Activated CD8-positive, alpha-beta memory T cell treated with anti-CD3 and anti-CD28 coated beads, Interleukin-2, amount 50 U/mL, for 1 hour (primary cell): ENCODE data around the gene RNH1.

ENCODE experiments used
- DNase-seq: peaks from one replicate; pipeline ENCODE4 v3.0.0-alpha.2; 2020; ENCODE audit errors: extremely low read depth

The RNH1 gene

GRCh38 chr11:499201-500076, 7.6 kb downstream of the RNH1 start:
- DNase-seq = no peak

- DNase-seq = no peak
These were observed 8.5 kb downstream of the RNH1 start for GRCh38 chr11:498297-499181.

GRCh38 chr11:497565-498296, 9.3 kb downstream of the RNH1 start:
- DNase-seq = no peak

- no peak for DNase-seq
These were observed 10.0 kb downstream of the RNH1 start for GRCh38 chr11:496834-497564.

- DNase-seq = no peak
These were observed 11.5 kb downstream of the RNH1 start for GRCh38 chr11:495537-495931.

GRCh38 chr11:494761-495536, 12.1 kb downstream of the RNH1 start:
- DNase-seq = no peak

GRCh38 chr11:492427-493226, 14.4 kb downstream of the RNH1 start:
- no peak for DNase-seq

- no peak for DNase-seq
These were observed 15.7 kb downstream of the RNH1 start for GRCh38 chr11:491358-491757.

- no peak for DNase-seq
These were observed 16.1 kb downstream of the RNH1 start for GRCh38 chr11:490930-491260.

GRCh38 chr11:490186-490929, 16.7 kb downstream of the RNH1 start:
- DNase-seq = no peak

- no peak for DNase-seq
These were observed 17.3 kb downstream of the RNH1 start for GRCh38 chr11:489610-490185.

- no peak for DNase-seq
These were observed 18.1 kb downstream of the RNH1 start for GRCh38 chr11:488992-489391.

GRCh38 chr11:488579-488978, 18.5 kb downstream of the RNH1 start:
- DNase-seq = no peak

- no peak for DNase-seq
These were observed 19.0 kb downstream of the RNH1 start for GRCh38 chr11:488062-488461.

- no peak for DNase-seq
These were observed 19.4 kb downstream of the RNH1 start for GRCh38 chr11:487571-488021.

GRCh38 chr11:486189-486588, 20.9 kb downstream of the RNH1 start:
- DNase-seq = no peak

GRCh38 chr11:484616-485015, 22.4 kb downstream of the RNH1 start:
- no peak for DNase-seq

GRCh38 chr11:479311-479710, 27.7 kb downstream of the RNH1 start:
- no peak for DNase-seq
